HG02642 (cell line): Measurements from ENCODE around the gene HIBCH.
"Not testable (repeated sequence)": the region's sequence is repeated elsewhere in the genome, so short reads cannot be mapped to it uniquely, and the experiment has no call there.

Source experiments
- ATAC-seq: cut with Tn5 transposase; IDR thresholded peaks from one replicate; pipeline ENCODE4 v1.9.1; 2021; ENCODE audit warnings: mild to moderate bottlenecking; ENCODE audit not compliant: unreplicated experiment, poor library complexity

The HIBCH gene

DNA sequence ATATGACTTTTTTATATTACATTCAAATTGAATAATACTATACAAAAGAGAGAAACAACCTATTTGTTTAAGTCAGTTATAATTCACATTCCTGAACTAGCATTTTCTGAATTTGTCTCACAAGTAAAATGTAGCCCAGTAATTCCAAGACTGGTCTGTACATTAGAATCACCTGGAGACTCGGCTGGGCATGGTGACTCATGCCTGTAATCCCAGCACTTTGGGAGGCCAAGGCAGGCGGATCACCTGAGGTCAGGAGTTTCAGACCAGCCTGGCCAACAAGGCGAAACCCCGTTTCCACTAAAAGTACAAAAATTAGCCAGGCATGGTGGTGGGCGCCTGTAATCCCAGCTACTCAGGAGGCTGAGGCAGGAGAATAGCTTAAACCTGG, 7.0 kb downstream of the HIBCH start:
- not testable (repeated sequence) for ATAC-seq

DNA sequence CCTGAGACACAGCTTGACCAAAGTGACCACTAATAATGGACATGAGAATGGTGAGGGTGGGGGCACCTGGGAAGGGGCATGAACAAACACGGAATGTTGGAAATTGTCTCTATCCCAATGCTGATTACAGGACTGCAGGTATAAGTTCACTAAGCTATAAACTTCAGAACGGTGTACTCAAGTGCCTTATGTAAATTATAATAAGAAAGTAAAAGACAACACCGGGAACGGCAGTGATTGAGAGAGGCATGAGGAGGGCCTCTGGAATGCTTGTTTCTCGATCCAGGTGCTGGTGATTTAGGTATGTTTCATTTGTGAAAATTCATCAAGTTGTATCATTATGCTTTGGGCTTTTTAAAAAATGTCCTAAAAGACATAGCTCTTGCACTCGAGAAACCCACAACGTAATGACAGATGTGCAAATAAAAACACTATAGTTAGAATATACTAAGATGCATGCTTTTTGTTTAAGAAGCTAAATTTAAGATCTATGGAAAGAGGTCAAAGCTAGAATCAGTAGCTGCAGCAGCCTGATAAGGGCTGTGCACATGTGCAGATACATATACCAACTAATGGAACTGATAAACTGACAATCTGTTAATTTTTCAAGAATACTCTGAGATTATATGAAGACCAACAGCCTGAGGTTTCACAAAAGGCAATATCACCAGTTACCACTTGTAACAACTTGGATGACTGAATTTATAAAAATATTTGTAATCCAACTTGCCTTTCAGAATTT, 7.6 kb downstream of the HIBCH start:
- ATAC-seq, result no peak

DNA sequence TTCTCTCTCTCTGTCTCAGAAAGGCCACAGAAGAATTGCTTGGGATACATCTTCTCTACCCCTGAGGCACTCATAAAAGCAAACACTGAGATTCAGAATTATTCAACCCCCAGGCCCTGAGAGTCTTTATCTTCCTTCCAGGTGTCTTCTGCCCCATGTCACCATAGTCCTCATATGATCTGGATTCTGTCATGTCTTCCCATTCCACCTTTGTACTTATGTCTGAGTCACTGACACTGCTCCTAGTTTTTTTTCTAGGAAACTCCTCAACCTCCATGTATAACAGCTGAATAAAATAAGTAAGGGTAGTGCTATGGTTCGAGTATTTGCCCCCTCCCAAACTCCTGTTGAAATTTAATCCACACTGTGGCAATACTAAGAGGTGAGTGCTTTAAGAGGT, 11.6 kb downstream of the HIBCH start:
- ATAC-seq, result no peak

DNA sequence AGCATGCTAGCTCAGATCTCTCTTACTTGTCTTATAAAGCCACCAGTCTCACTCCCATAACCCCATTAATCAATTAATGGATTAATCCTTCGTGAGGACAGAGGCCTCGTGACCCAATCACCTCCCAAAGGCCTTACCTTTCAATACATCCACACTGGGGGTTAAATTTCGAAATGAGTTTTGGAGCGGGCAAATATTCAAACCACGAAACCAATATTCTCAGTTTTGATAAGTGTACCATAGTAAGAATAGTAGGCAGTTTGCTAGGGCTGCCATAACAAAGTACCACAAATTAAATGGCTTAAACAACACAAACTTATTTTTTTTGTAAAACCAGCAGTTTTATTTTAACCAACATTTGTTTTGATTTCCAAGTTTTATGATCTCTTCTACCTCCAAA, 15.2 kb downstream of the HIBCH start:
- ATAC-seq, result no peak

DNA sequence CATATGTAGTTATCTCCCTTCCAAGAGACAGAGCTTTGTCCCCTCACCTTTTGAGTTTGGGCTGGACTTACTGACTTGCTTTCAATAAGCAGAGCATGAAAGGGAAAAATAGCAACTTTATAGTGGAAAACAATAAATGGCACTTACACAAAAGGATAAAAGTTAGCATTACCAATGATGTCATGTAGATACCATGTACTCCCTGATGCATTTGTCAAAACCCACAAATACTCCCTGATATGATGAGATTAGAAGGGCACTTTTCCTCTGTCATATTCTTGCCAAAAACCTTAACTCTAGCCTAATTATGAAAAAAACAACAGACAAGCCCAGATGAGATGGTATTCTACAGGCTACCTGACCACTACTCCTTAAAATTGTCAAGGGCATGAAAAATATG, 16.0 kb downstream of the HIBCH start:
- no peak for ATAC-seq

DNA sequence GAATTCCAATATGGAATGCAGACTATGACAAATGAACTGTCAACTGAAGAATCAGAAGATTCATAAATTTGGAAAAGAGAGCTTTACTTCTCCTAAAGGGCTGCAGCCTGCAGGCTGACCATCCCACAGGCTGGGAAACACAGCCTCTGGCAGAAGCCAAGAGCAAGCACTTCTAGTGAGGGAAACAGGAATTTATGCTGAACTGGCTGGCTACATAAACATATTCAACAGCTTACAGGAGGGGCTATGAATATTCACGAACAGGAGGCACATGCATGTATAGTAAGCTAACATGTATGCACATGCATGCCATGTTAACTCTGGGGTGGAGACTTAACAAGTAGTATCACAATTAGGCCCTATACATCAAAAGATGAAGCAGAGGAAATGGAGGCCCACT, 17.6 kb downstream of the HIBCH start:
- no peak for ATAC-seq

DNA sequence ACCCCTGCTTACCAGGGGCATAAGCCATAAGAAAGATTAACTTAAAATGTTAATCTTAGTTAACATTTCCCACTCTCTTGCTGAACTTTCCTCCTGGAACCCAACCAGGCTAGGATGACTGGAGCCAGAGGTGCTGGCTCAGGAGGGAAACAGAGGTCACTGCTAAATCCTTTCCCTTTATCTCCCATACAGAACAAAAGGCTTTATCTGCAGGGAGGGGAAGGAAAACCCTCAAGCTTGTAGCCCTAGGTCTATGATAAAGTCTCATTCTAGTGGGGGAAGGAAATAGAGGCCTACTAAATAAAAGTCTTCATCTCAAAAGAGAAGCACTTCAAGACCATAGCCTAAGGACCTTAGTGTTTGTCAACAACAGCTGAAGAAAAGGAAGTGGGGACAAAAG, 18.6 kb downstream of the HIBCH start:
- no peak for ATAC-seq

DNA sequence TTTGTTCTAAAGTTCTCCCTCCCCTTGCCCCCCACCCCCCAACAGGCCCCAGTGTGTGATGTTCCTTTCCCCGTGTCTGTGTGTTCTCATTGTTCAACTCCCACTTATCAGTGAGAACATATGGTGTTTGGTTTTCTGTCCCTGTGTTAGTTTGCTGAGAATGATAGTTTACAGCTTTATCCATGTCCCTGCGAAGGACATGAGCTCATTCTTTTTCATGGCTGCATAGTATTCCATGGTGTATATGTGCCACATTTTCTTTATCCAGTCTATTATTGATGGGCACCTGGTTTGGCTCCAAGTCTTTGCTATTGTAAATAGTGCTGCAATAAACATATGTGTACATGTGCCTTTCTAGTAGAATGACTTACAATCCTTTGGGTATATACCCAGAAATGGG, 21.7 kb downstream of the HIBCH start:
- ATAC-seq, result not testable (repeated sequence)

DNA sequence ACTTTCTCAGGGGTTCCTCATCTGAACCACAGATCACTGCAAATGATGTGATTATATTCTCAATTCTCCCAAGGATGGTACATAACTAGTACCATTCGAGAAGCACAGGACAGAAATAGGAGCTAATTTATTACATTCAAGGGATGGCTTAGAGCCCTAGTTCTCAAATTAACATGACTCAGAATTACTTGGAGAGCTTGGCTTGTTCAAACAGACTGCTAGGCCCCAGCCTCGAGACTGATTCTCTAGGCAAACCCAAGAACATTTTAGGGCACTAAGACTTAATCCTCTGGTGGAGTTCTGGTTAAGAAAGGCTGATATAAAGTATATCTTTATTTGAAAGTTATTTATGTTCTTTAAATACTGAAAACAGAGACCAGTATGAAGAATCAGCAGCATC, 35.8 kb downstream of the HIBCH start:
- ATAC-seq, result no peak

DNA sequence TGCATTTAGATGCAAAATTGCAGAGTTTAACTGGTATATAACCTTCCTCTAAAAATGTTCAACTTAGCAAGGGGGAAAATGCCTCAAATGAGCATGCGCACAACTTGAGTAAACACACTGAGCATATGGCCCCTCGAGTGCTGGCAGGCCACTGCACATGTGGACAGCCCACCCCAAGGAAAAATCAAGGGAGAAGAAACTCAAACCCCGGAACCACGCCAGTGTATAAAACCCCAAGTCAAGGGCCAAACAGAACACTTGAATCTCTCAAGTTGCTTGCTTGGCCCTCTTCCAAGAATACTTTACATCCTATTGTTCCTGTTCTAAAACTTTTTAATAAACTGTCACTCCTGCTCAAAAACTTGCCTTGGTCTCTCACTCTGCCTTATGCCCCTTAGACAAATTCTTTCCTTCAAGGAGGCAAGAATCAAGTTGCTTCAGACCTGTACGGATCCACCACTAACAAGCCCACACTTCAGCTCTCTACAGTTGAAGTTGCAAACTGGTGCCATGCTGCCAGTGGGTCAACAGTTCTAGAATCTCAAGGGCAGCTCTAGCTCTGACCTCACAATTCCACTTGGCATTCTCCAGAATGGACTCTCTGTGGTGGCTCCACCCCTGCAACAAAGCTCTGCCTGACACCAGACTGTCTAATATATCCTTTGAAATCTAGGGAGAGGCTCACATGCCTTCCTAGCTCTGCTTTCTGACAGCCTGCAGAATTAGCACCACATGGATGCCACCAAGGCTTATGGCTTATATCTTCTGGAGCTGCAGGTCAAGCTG, 38.9 kb downstream of the HIBCH start:
- no peak for ATAC-seq

DNA sequence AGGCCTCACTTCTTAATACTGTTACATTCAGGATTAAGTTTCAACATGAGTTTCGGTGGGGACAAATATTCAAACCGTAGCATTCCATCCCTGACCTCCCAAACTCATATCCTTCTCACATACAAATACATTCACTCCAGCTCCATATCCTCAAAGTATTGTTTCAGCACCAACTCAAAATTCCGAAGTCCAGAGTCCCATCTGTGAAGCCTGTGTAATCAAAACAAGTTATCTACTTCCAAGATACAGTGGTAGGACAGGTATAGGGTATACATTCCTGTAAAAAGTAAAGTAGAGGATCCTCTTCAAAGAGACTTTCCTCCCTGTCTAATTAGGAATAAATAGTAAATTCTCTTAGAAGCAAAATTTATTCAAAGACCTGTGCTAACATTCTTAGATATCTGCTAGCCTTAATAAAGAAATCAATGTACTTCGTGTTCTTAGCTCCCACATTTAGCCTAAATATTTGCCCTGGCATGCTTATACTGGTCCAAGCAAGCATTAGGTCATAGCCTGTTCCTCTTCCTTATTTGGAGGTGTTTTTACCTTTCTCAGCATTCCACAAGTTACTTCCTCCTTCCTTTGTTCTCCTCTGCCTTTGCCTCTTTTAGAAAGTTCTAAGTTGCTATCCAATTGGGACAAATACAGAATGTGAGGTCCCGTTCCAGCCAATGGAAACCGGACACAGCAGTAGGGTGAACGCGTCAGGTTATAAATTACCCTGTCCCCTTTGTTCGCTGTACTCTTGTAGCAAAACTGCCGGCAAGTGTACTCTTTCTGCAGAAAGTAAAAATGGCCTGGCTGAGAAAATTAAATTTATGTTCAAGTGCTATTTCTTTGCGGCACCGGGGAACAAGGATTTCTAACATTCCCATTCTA, 40.1 kb downstream of the HIBCH start:
- ATAC-seq, result not testable (repeated sequence)

DNA sequence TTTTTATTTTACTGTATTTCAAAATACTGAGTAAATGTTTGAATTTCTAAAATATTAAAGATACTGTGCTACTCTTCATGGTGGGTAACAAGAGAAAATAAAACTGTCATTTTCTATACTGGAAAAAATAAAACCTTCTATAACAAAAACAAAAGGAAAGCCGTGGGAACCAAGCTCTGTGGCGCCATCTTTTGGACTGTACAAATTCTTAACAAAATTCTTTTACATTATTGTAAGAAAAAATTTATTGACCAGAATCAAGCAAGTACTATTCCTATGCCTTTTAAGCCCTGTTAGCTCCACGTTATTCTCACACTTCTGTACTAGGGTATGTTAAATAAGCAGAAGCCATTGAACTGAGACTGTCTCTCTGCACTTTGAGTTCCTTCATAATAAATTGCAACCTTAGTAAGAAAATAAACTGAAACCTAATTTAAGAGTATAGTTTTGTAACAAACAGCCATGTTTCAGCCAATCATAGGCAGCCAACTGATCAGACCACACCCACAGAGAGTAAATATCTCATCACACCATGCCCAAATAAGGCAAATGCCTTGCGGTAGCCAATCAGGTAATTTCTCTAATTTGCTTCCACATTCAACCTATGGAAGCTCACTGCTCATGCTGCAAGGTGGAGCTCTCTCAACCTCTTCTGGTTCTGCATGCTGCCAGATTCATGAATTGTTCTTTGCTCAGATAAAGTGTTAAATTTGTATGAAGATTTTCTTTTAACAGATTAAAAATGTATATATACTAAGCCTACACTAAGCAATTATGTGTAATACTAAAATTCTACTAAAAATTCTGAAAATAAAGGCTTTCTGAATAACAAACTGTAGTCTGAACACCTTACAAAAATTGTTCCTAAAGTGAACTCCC, 42.2 kb downstream of the HIBCH start:
- no peak for ATAC-seq

DNA sequence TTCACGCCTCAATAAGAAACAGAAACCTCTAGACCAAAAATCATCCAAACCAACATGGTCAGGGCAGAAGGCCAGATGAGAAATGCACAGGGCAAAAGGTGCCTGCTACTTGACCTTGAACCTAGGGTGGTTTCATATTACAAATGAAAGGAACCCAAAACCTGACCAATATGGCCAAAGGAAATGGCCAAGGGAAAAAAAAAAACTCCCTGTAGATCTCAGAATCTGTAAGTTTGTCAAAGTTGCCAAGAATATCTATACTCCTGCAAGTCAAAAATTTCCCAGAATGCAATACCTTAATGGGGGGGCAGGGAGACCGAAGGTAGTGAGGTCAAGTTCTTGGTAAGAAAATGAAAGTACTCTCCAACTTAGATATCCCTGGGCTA, 47.2 kb downstream of the HIBCH start:
- no peak for ATAC-seq

DNA sequence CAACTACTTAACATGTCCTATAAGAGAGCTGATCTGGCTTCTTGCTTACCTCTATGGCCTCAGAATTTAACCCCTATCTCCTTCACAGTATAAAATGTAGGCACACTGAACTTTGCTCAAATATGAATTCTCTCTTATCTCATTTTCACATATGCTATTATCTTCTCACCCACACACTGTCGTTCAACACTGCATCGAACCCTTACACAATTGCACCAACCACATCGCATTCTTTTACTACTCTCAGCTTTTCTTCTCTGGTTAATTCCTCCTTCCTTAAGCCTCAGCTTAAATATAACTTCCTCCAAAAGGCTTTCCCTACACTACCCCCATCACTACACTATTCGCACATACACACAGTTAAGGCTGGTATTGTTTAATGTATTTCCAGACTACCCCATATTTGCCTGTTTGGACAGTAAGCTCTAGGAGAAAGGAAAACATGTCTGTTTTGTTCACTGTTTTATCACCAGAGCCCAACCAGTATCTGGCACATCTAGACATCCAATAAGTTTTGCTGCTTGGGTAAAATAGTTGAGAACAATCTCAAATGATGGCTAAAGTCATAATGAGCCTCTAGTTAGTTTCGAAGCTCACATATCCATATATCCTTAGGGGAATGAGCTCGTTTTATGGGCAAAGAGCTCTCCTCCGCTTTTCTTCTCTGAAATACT, 47.7 kb downstream of the HIBCH start:
- no peak for ATAC-seq

DNA sequence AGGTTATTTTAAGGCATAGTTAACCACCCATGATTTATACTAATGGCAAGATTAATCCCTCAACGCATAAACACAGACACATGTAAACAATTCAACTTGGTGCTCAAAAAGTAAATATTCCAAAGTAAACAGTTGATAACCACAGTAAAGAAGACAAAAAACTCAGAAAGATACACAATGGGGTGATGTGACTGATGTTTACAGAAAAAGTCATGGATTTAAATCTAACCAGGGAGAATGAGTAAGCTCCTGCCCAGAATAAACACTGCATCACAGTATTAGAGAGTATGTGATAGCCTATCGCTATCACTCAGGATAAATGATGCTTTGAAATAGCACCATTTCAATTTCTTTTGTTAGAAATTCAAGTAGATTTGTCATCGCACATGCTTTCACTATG, 49.3 kb downstream of the HIBCH start:
- no peak for ATAC-seq

DNA sequence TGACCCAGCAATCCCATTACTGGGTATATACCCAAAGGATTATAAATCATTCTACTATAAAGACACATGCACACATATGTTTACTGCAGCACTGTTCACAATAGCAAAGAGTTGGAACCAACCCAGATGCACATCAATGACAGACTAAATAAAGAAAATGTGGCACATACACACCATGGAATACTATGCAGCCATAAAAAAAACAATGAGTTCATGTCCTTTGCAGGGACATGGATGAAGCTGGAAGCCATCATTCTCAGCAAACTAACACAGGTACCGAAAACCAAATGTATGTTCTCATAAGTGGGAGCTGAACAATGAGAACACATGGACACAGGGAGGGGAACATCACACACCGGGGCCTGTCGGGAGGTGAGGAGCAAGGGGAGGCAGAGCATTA, 49.9 kb downstream of the HIBCH start:
- ATAC-seq, result not testable (repeated sequence)

DNA sequence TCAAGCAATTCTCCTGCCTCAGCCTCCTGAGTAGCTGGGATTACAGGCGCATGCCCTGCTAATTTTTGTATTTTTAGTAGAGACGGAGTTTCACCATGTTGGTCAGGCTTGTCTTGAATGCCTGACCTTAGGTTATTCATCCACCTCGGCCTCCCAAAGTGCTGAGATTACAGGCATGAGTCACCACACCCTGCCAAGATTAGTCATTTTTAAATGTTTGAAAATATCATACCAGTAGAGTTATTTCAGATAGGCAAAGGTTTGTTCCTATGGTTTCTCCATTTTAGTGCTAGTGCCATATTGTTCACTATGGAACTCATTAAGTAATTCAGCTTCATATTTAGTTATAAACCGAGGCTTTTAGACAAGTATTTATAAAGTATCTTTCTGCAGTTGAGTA, 52.3 kb downstream of the HIBCH start:
- ATAC-seq, result no peak

DNA sequence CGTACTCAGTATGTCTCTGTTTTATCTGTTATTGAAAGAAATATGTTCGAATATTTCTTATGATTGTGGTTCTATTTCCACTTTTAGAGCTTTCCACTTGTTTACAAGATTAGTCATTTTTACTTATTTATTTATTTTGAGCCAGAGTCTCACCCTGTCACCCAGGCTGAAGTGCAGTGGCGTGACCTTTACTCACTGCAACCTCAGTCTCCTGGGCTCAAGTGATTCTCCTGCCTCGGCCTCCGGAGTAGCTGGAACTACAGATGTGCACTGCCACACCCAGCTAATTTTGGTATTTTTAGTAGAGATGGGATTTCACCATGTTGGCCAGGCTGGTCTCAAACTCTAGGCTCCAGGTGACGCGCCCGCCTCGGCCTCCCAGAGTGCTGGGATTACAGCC, 53.3 kb downstream of the HIBCH start:
- no peak for ATAC-seq

DNA sequence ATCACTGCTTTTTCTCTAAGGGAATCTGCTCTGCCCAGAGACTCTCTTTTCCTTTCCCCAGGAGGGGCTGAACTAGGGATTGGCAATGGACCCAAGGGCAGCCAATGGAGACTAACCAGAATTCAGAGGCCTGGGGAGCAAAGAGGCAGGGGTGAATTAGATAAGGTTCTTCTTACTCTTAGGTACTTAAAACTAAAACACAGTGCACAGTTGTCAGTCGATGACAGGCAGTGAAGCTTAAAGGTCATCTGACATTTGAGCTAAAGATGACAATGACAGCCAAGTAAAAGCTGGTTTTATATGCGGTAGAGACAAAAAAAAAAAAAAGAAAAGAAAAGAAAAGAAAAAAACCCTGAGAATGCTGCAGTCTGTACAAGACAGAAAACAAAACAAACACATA, 57.8 kb downstream of the HIBCH start:
- no peak for ATAC-seq

DNA sequence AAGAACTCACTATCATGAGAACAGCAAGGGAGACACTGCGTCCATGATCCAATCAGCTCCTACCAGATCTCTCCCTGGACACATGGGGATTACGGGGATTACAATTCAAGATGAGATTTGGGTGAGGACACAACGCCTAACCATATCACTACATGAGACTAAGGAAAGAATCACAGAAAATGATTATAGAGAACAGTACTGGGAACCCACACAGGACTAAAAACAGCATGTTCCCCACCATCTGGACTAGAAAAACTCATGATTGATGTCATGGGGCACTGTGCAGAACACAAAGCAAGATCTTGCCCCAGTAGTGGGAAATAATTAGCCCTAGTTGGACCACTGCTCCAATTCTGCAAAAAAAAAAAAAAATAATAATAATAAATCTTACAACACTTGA, 63.5 kb downstream of the HIBCH start:
- ATAC-seq, result no peak
